Fibroblast of lung (primary cell): ENCODE results near the gene INTS1. TPM values are rescaled to one million over a fixed set of nuclear protein-coding genes. Genes with fewer than 3 reads are reported as not detected.

ENCODE experiments used
- DNase-seq, 2 donors: peaks; one replicate each; pipeline versions ENCODE4 v3.0.0 to v3.0.0-alpha.2; 2010; ENCODE audit warnings: low read depth in 2 of 2
- H2AFZ ChIP-seq: 2 replicates; pipeline ENCODE4 v1.5.1; 2012; ENCODE audit warnings: low read length, control low read depth, inconsistent platforms
- H3K27ac ChIP-seq: 2 replicates; pipeline ENCODE4 v1.5.1; 2011; ENCODE audit warnings: low read length, control low read depth; ENCODE audit not compliant: insufficient read depth
- H3K27me3 ChIP-seq: 2 replicates; pipeline ENCODE4 v1.5.1; 2011; ENCODE audit warnings: mild to moderate bottlenecking, low read length; ENCODE audit not compliant: control insufficient read depth, insufficient read depth
- H3K36me3 ChIP-seq: 2 replicates; pipeline ENCODE4 v1.5.1; 2011; ENCODE audit warnings: low read length; ENCODE audit not compliant: control insufficient read depth, insufficient read depth
- H3K4me1 ChIP-seq: 2 replicates; pipeline ENCODE4 v1.5.1; 2011; ENCODE audit warnings: low read length; ENCODE audit not compliant: control insufficient read depth, insufficient read depth; ENCODE audit errors: extremely low read depth
- H3K4me2 ChIP-seq: 2 replicates; pipeline ENCODE4 v1.5.1; 2011; ENCODE audit warnings: low read length, control low read depth; ENCODE audit not compliant: insufficient read depth; ENCODE audit errors: extremely low read depth
- H3K4me3 ChIP-seq, 4 experiments: fragments of 200-600 bp in 1 of 4; sonication (generic) in 1 of 4; replicated peaks in 1 of 4; 2 replicates each; pipeline ENCODE4 v1.5.1; 2011 to 2016; ENCODE audit warnings: low read length in 4 of 4, low read depth in 3 of 4, mild to moderate bottlenecking in 3 of 4, control low read depth in 2 of 4, inconsistent platforms in 1 of 4, mixed read lengths in 1 of 4; ENCODE audit not compliant: insufficient read depth in 1 of 4; ENCODE audit errors: control extremely low read depth in 1 of 4
- H3K79me2 ChIP-seq: 2 replicates; pipeline ENCODE4 v1.5.1; 2012; ENCODE audit warnings: mild to moderate bottlenecking, low read length, inconsistent platforms; ENCODE audit not compliant: control insufficient read depth, insufficient read depth
- H3K9ac ChIP-seq: 2 replicates; pipeline ENCODE4 v1.5.1; 2011; ENCODE audit warnings: mild to moderate bottlenecking, low read length, control low read depth; ENCODE audit not compliant: insufficient read depth
- H3K9me3 ChIP-seq: 2 replicates; pipeline ENCODE4 v1.5.1; 2012; ENCODE audit warnings: low read depth, low read length; ENCODE audit not compliant: control insufficient read depth, insufficient read depth
- H4K20me1 ChIP-seq: 2 replicates; pipeline ENCODE4 v1.5.1; 2011; ENCODE audit warnings: low read length; ENCODE audit not compliant: control insufficient read depth, insufficient read depth; ENCODE audit errors: extremely low read depth
- CTCF ChIP-seq, 2 donors: IDR thresholded peaks in 1 of 2; conservative IDR thresholded peaks in 1 of 2; 1 replicate in 1 of 2; 2 replicates in 1 of 2; pipeline ENCODE4 v1.5.1; 2011 to 2012; ENCODE audit warnings: low read length in 2 of 2, control low read depth in 1 of 2, inconsistent platforms in 1 of 2, low read depth in 1 of 2, mild to moderate bottlenecking in 1 of 2
- EZH2 ChIP-seq: IDR thresholded peaks from 2 replicates; pipeline ENCODE4 v1.5.1; 2012; ENCODE audit warnings: low read length, control low read depth, mild to moderate bottlenecking; ENCODE audit errors: missing control alignments
- polyA plus RNA-seq, 2 donors: library from polyadenylated mRNA; depleted of rRNA in 1 of 2; stranded (reverse) in 1 of 2; unstranded in 1 of 2; fragments of >200 nt; gene quantifications; 2 replicates each; pipeline ENCODE4 v1.2.1, GENCODE V29; 2011 to 2012; ENCODE audit warnings: missing spikeins in 1 of 2
- total RNA-seq: library from RNA; depleted of rRNA; stranded (reverse); fragments of >200 nt; gene quantifications from 2 replicates; pipeline ENCODE4 v1.2.1, GENCODE V29; 2014

Gene INTS1
- total and polyA plus RNA-seq, 2 donors (not counting 1 experiment from before 2014, with no cell fraction given): 7.1 to 35.5 TPM

GRCh38 chr7:1428941-1429501 is 75.2 kb downstream of the INTS1 start:
- Histone ChIP-seq H3K4me3 (no peak overlapping the region), H3K27me3 (no peaks in the 10 kb centered on the region), H3K36me3 (peaks cover under 1% of the 10 kb centered on the region), H3K79me2 (no peaks in the 10 kb centered on the region), H3K4me1 (no peaks in the 10 kb centered on the region), H4K20me1 (no peaks in the 10 kb centered on the region), H3K9ac (no peak overlapping the region), H2AFZ (no peak overlapping the region), H3K4me2 (no peak overlapping the region), H3K9me3 (no peaks in the 10 kb centered on the region), H3K27ac (no peak overlapping the region)
- no peak for DNase-seq
- TF ChIP-seq EZH2: no peak
- no peak for TF ChIP-seq CTCF (conservative IDR thresholded peaks at IDR 0.05 in 1 of 2, IDR thresholded peaks at IDR 0.05 in 1 of 2; ENCODE audit: low read depth in 1 of 2, low read length in 2 of 2)

DNA sequence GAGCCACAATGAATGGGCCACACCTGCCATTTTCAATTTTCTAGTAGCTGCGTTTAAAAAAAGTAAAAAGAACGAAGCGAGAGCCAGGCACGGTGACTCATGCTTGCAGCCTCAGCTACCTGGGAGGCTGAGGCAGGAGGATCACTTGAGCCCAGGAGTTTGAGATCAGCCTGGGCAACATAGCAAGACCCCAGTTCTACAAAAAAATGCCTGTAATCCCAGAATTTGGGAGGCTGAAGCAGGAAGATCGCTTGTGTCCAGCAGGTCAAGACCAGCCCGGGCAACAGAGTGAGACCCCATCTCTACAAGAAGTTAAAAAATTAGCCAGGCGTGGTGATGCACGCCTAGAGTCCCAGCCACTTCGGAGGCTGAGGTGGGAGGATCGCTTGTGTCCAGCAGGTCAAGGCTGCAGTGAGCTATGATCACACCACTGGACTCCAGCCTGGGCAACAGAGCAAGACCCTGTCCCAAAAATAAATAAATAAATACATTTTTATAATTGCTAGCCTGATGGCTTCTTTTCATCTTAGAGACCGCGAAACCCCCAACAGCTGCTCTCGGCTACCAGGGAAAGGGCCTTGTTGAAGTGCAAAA is 77.0 kb downstream of the INTS1 start:
- TF ChIP-seq EZH2 (no peak), CTCF (conservative IDR thresholded peaks at IDR 0.05 in 1 of 2, IDR thresholded peaks at IDR 0.05 in 1 of 2; ENCODE audit: low read depth in 1 of 2, low read length in 2 of 2) (no peak)
- H3K9ac ChIP-seq: no peak overlapping the region

DNA sequence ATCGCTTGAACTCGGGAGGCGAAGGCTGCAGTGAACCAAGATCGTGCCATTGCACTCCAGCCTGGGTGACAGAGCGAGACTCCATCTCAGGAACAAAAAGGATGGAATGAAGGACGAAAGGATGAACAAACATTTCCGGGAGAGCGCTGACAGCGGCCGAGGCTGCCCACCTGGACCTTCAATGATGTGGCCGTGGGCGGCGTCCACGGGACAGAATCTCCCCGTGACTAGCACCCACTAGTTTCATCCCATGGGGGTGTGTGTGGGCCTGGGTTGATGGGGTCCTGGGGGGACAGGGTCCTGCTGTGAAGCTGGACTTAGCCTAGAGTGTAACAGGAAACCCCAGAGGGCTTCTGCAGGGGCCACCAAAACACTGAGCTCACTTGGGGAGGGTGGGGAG is 77.7 kb downstream of the INTS1 start:
- no peak overlapping the region for H3K9ac ChIP-seq
- no peaks in the 10 kb centered on the region for H4K20me1 ChIP-seq
- H3K9me3 ChIP-seq: no peaks in the 10 kb centered on the region
- no peak for TF ChIP-seq EZH2
- TF ChIP-seq CTCF (conservative IDR thresholded peaks at IDR 0.05 in 1 of 2, IDR thresholded peaks at IDR 0.05 in 1 of 2; ENCODE audit: low read depth in 1 of 2, low read length in 2 of 2): no peak
- H3K4me1 ChIP-seq: no peaks in the 10 kb centered on the region
- no peak overlapping the region for H3K4me3 ChIP-seq
- H3K27ac ChIP-seq: no peak overlapping the region
- H2AFZ ChIP-seq: no peak overlapping the region
- H3K4me2 ChIP-seq: no peak overlapping the region
- peaks cover 11% of the 10 kb centered on the region for H3K27me3 ChIP-seq
- DNase-seq: no peak
- H3K79me2 ChIP-seq: no peaks in the 10 kb centered on the region
- no peaks in the 10 kb centered on the region for H3K36me3 ChIP-seq

More for the DNA sequence above, 77.0 kb downstream of the INTS1 start:
- no peaks in the 10 kb centered on the region for H3K4me1 ChIP-seq
- H3K27ac ChIP-seq: no peak overlapping the region
- no peaks in the 10 kb centered on the region for H3K36me3 ChIP-seq
- no peaks in the 10 kb centered on the region for H4K20me1 ChIP-seq
- no peaks in the 10 kb centered on the region for H3K9me3 ChIP-seq
- no peak overlapping the region for H3K4me2 ChIP-seq
- no peak for DNase-seq
- no peak overlapping the region for H3K4me3 ChIP-seq
- H2AFZ ChIP-seq: no peak overlapping the region
- no peaks in the 10 kb centered on the region for H3K79me2 ChIP-seq
- peaks cover 11% of the 10 kb centered on the region for H3K27me3 ChIP-seq
